HG03097 (cell line): ENCODE results near the gene DQX1.
"Not testable (repeated sequence)": the region's sequence is repeated elsewhere in the genome, so short reads cannot be mapped to it uniquely, and the experiment has no call there.

Source experiments
- ATAC-seq: cut with Tn5 transposase; IDR thresholded peaks from one replicate; pipeline ENCODE4 v1.9.1; 2021; ENCODE audit not compliant: unreplicated experiment, low FRiP score

DQX1 gene

GRCh38 chr2:74497777-74498499 is 28.1 kb downstream of the DQX1 start:
- no peak for ATAC-seq

GRCh38 chr2:74496997-74497776 is 28.8 kb downstream of the DQX1 start:
- ATAC-seq = no peak

GRCh38 chr2:74495440-74495839 is 30.6 kb downstream of the DQX1 start:
- ATAC-seq = no peak

- ATAC-seq = no peak
These were observed 32.5 kb downstream of the DQX1 start for GRCh38 chr2:74493546-74493945.

- no peak for ATAC-seq
These were observed 34.1 kb downstream of the DQX1 start for GRCh38 chr2:74491648-74492544.

GRCh38 chr2:74489906-74490305 is 36.1 kb downstream of the DQX1 start:
- ATAC-seq = no peak

GRCh38 chr2:74488643-74489481 is 37.2 kb downstream of the DQX1 start:
- ATAC-seq = no peak

- no peak for ATAC-seq
These were observed 39.9 kb downstream of the DQX1 start for GRCh38 chr2:74486141-74486540.

GRCh38 chr2:74483675-74484164 is 42.3 kb downstream of the DQX1 start:
- ATAC-seq = not testable (repeated sequence)

- peak; percentile 84 for ATAC-seq
These were observed 43.0 kb downstream of the DQX1 start, which contains the start of the genes CCDC142 and TTC31 for GRCh38 chr2:74482801-74483674. TSS of gene CCDC142 (minus strand) at chr2:74482998. CDS start at chr2:74482837, 161 bp downstream. TSS of gene TTC31 (plus strand) at chr2:74483081. CDS start at chr2:74483096, 15 bp downstream.

- ATAC-seq = peak; percentile 43
These were observed 43.9 kb downstream of the DQX1 start for GRCh38 chr2:74481961-74482800.

GRCh38 chr2:74481431-74481830 is 44.6 kb downstream of the DQX1 start:
- ATAC-seq = no peak

- no peak for ATAC-seq
These were observed 51.1 kb downstream of the DQX1 start for GRCh38 chr2:74474899-74475298.

GRCh38 chr2:74474481-74474880 is 51.5 kb downstream of the DQX1 start:
- ATAC-seq = no peak

- ATAC-seq = peak; percentile 8
These were observed 53.1 kb downstream of the DQX1 start for GRCh38 chr2:74472945-74473258.

- peak; percentile 73 for ATAC-seq
These were observed 53.7 kb downstream of the DQX1 start, which contains the start of gene MRPL53 for GRCh38 chr2:74472086-74472944. TSS of gene MRPL53 (minus strand) at chr2:74472680. CDS start at chr2:74472660, 20 bp downstream.
